Smooth muscle cell of the brain vasculature (primary cell): ENCODE measurements around the gene UGT1A9.
"Not testable (repeated sequence)": the region's sequence is repeated elsewhere in the genome, so short reads cannot be mapped to it uniquely, and the experiment has no call there.

Source experiments
- DNase-seq: peaks from one replicate; pipeline ENCODE4 v3.0.0-alpha.2; 2012; ENCODE audit warnings: low read depth, low spot score

Gene UGT1A9

DNA sequence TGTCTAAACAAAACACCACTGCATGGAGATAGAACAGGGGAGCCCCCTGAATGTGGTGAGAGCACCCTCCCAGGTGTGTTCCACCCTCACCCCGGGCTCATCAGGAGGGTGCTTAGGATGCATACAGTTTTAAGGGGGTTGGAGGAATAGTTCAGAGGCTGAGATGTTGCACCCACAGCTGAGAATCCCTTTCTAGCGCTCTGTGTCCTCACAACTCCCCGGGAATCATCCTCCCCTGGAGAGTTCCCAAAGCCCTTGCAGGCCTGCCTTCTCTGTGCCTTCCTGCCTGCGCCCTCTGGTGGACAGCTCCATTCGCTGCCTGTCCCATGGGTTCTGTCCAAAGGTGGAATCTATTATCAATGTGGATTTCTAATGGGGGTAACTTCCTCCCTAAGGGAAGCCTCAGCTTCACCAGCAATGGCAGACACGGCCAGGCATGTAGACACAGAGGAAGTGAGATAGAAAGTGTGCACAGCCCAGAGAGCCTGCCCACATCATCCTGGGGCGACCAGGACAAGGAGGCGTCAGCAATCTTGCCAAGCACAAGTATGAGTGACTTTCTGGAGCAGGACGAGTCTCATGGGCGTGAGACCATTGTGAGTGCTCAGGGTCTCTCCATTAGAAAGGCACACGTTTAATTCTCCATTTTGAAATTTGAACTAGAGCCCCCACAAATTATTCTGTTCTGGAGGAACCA is 39.8 kb downstream of the UGT1A9 start:
- DNase-seq, result peak; percentile 20

DNA sequence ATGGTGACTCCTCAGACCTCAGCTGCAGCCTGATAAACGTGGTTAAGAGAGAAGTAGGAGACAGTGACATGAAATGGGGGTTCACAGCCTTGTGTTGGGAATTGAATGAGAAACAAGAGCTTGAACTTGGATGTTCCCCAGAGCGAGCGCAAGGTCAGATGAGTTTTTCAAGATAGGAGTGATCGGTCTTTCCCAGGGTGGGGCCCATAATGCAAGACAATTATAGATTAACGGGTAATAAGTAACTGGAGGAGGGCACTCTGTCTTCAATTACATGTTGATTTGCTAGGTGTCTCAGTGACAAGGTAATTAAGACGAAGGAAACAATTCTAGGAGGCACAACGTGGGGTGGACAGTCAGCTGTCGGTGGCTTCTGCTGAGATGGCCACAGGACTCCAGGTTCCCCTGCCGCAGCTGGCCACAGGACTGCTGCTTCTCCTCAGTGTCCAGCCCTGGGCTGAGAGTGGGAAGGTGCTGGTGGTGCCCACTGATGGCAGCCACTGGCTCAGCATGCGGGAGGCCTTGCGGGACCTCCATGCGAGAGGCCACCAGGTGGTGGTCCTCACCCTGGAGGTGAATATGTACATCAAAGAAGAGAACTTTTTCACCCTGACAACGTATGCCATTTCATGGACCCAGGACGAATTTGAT is 41.0 kb downstream of the UGT1A9 start, which contains the start of gene UGT1A5:
TSS of gene UGT1A5 (plus strand) at position 297 of the 651 bp plus-strand sequence. CDS start at position 382, 85 bp downstream.
- no peak for DNase-seq

DNA sequence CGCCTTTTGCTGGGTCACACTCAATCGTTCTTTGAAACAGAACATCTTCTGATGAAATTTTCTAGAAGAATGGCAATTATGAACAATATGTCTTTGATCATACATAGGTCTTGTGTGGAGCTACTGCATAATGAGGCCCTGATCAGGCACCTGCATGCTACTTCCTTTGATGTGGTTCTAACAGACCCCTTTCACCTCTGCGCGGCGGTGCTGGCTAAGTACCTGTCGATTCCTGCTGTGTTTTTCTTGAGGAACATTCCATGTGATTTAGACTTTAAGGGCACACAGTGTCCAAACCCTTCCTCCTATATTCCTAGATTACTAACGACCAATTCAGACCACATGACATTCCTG is 41.5 kb downstream of the UGT1A9 start:
- no peak for DNase-seq

DNA sequence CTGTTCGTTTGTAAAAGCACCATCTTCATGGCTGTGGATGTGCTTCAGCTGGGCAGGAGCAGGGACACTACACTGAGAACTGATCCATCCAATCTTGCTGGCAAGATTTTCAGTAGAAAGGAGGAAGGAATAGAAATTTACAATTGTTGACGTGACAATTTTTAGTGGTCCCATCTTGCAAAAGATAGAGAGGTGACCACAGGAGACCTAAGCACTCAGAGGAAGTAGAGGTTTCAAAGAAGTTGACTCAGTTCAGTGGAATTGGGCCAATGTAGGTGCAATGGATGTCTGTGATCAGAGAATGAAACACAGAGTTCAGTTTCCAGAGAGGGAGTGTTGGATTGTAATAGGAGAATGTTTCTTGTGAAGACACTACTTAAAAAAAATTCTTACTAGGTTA is 42.4 kb downstream of the UGT1A9 start:
- no peak for DNase-seq

DNA sequence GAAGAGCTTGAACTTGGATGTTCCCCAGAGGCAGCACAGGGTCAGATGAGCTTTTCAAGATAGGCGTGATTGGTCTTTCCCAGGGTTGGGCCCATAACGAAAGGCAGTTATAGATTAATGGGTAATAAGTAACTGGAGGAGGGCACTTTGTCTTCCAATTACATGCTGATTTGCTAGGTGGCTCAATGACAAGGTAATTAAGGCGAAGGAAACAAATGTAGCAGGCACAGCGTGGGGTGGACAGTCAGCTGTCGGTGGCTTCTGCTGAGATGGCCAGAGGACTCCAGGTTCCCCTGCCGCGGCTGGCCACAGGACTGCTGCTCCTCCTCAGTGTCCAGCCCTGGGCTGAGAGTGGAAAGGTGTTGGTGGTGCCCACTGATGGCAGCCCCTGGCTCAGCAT is 46.9 kb downstream of the UGT1A9 start, which contains the start of gene UGT1A4:
TSS of gene UGT1A4 (plus strand) at position 185 of the 400 bp plus-strand sequence. CDS start at position 270, 85 bp downstream.
- DNase-seq, result no peak

DNA sequence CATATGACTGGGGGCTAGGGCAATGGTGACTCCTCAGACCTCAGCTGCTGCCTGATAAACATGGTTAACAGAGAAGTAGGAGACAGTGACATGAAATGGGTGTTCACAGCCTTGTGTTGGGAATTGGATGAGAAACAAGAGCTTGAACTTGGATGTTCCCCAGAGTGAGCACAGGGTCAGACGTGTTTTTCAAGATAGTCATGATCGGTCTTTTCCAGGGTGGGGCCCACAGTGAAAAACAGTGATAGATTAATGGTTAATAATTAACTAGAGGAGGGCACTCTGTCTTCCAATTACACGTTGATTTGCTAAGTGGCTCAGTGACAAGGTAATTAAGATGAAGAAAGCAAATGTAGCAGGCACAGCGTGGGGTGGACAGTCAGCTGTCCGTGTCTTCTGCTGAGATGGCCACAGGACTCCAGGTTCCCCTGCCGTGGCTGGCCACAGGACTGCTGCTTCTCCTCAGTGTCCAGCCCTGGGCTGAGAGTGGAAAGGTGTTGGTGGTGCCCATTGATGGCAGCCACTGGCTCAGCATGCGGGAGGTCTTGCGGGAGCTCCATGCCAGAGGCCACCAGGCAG is 57.1 kb downstream of the UGT1A9 start, which contains the start of gene UGT1A3:
TSS of gene UGT1A3 (plus strand) at position 320 of the 579 bp plus-strand sequence. CDS start at position 405, 85 bp downstream.
- DNase-seq, result no peak

DNA sequence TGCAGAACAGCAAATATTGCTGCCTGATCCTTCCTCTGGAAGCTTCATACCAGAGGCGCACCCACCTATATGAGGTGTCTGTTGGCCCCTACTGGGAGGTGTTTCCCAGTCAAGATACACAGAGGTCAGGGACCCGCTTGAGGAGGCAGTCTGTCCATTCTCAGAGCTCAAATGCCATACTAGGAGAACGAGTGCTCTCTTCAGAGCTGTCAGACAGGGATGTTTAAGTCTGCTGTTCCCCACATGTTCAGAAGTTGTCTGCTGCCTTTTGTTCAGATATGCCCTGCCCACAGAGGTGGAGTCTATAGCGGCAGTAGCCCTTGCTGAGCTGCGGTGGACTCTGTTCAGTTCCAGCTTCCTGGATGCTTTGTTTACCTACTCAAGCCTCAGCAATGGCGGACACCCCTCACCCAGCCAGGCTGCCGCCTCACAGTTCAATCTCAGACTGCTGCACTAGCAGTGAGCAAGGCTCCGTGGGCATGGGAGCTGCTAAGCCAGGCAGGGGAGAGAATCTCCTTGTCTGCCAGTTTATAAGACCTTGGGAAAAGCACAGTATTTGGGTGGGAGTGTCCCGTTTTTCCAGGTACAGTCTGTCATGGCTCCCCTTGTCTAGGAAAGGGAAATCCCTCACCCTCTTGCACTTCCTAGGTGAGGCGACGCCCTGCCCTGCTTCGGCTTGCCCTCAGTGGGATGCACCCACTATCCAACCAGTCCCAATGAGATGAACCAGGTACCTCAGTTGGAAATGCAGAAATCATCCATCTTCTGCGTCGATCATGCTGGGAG is 65.4 kb downstream of the UGT1A9 start:
- not testable (repeated sequence) for DNase-seq

DNA sequence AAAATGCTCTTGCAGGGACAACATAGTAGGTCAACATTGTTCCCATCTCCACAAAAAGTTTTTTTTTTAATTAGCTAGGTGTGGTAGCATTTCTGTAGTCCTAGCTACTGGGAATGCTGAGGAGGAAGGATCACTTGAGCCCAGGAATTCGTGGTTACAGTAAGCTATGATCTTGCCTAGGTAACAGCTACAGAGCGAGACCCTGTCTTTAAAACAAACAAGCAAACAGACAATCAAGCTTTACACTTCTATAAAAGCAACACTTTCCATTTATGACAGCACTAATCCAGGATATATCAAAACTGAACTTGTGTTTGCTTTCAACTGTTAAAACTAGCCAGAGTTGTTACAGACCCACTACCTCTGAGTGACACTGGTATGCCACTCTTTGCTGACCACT is 69.2 kb downstream of the UGT1A9 start:
- no peak for DNase-seq

DNA sequence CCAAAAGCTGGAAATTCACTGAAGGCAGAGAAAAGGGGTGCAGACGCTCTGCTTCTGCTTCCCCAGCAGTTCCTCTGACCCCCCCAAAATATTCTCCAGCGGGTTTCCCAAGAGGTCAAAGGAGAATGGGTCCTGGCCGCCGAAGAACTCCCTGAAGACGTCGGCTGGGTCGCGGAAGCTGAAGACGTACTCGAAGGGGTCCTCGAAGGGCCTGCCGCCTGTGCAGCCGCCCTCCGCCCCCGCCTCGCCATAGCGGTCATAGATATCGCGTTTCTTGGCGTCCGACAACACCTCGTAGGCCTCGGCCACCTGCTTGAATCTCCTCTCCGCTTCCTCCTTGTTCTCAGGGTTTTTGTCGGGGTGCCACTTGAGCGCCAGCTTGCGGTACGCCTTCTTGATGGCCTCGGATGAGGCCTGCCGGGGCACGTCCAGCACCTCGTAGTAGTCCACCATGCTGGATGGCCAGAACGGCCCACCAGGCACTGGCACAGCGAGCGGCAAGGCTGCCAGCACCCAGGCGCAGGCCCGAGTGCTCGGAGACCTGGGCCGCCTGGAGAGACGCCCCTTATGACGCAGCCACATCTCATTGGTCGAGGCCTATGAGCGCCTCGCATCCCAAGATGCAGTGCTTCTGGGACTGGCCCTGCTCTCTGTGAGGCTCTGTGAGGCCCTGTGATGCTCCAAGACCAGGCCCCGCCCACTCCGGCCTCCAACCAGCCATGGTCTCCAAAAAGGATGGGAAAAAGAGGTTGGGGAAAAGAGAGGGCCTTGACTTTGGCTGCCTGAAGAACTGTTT is 72.0 kb downstream of the UGT1A9 start:
- no peak for DNase-seq

DNA sequence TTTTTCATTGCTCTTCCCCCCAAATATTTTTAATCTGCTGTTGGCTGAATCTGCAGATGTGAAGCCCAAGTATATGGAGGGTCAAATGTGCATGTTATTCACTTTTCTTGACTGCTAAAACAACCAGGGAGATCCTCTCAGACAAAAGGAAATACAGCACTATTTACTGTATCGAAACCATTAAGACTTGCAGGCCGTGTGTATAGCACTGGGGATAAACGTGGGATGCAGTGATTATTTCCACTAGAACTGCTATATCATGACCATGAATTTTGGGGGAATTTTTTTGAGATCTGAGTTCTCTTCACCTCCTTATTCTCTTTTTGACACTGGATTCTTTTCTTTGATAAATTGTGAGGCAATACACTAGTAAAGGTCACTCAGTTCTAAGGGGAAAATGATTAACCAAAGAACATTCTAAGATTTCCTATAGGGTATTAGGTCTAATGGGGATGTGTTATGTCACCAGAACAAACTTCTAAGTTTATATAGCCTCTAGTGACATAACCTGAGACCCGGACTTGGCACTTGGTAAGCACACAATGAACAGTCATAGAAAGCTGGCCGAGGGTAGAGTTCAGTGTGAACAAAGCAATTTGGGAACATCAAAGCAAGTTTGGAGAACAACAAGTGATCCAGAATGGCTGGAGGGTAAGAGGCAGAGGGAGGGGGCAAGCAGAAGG is 73.5 kb downstream of the UGT1A9 start:
- no peak for DNase-seq

DNA sequence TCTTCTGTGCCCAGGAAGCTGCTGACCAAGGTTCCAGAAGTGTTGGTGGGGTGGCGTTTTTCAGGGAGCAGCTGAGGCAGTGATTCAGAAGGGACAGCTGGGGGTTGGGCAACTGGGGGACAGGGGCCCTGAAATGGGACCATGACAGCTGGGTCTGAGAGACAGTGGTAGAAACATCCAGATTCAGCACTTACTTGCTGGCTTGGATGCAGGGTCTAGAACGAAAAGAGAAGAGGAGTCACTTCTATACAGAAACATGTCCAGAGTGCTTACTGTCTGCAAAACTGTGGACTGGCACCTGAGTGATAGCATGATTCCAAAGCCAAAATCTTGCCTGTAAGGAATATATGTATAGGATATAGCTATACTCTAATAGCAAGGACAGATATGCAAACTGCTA is 74.1 kb downstream of the UGT1A9 start:
- not testable (repeated sequence) for DNase-seq

DNA sequence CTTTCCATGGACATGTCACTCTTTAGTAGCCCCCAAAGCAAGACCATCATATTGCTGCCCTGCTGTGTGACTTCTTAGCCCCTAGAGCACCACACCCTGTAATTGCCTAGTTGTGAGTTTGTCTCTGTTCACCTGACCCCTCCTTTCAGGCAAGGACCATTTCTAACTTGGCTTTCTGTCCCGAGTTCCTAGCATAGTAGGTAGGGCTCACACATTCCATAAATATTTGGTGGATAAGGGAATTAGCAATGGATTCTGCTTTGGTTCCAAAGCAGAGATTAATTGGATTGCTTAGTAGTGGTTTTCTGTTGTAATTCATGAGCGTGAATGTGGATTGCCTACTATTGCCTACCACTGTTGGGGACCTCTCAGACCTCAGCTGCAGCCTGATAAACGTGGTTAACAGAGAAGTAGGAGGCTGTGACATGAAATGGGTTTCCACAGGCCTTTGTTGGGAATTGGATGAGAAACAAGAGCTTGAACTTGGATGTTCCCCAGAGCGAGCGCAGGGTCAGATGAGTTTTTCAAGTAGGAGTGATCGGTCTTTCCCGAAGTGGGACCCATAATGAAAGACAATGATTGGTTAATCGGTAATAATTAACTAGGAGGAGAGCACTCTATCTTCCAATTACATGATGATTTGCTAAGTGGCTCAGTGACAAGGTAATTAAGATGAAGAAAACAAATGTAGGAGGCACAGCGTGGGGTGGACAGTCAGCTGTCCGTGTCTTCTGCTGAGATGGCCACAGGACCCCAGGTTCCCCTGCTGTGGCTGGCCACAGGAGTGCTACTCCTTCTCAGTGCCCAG is 75.0 kb downstream of the UGT1A9 start:
- no peak for DNase-seq

DNA sequence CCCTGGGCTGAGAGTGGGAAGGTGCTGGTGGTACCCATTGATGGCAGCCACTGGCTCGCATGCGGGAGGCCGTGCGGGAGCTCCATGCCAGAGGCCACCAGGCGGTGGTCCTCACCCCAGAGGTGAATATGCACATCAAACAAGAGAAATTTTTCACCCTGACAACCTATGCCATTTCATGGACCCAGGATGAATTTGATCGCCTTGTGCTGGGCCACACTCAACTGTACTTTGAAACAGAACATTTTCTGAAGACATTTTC is 75.5 kb downstream of the UGT1A9 start:
- DNase-seq, result no peak

DNA sequence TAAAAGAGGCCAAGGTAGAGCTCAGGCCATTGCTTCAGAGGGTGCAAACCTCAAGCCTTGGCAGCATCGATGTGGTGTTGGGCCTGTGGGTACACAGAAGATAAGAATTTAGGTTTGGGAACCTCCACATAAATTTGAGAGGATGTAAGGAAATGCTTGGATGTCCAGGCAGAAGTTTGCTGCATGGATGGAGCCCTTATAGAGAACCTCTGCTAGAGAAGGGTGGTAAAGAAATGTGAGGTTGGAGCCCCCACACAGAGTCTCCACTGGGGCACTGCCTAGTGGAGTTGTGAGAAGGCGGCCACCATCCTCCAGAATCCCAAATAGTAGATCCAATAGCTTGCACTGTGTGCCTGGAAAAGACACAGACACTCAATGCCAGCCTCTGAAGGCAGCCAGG is 79.0 kb downstream of the UGT1A9 start:
- not testable (repeated sequence) for DNase-seq

DNA sequence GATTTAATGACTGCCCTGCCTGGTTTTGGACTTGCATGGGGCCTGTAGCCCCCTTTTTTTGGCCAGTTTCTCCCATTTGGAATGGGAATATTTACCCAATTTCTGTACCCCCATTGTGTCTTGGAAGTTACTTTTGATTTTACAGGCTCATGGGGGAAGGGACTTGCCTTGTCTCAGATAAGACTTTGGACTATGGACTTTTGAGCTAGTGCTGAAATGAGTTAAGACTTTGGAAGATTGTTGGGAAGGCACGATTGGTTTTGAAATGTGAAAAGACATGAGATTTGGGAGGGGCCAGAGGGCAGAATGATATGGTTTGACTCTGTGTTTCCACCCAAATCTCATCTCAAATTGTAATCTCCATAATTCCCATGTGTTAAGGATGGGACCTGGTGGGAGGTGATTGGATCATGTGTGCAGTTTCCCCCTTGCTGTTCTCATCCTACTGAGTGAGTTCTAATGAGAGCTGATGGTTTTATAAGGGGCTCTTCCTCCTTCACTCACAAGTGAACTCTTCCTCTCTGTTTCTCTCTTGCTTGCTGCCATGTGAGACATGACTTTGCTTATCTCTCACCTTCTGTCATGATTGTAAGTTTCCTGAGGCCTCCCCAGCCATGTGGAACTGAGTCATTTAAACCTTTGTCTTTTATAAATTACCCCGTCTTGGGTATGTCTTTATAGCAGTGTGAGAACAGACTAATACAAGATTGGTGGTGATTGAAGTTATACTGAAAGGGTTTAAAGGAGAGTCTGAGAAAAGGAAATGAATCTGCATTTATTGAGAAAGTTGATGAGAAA is 79.7 kb downstream of the UGT1A9 start:
- DNase-seq, result not testable (repeated sequence)

DNA sequence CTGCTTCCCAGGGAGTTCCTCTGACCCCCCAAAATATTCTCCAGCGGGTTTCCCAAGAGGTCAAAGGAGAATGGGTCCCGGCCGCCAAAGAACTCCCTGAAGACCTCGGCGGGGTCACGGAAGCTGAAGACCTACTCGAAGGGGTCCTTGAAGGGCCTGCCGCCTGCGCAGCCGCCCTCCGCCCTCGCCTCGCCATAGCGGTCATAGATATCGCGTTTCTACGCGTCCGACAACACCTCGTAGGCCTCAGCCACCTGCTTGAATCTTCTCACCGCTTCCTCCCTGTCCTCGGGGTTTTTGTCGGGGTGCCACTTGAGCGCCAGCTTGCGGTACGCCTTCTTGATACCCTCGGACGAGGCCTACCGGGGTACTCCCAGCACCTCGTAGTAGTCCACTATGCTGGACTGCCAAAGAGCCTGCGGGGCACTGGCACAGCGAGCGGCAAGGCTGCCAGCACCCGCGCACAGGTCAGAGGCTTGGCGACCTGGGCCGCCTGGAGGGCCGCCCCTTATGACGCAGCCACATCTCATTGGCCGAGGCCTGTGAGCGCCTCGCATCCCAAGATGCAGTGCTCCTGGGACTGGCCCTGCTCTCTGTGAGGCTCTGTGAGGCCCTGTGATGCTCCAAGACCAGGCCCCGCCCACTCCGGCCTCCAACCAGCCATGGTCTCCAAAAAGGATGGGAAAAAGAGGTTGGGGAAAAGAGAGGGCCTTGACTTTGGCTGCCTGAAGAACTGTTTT is 83.3 kb downstream of the UGT1A9 start:
- no peak for DNase-seq

DNA sequence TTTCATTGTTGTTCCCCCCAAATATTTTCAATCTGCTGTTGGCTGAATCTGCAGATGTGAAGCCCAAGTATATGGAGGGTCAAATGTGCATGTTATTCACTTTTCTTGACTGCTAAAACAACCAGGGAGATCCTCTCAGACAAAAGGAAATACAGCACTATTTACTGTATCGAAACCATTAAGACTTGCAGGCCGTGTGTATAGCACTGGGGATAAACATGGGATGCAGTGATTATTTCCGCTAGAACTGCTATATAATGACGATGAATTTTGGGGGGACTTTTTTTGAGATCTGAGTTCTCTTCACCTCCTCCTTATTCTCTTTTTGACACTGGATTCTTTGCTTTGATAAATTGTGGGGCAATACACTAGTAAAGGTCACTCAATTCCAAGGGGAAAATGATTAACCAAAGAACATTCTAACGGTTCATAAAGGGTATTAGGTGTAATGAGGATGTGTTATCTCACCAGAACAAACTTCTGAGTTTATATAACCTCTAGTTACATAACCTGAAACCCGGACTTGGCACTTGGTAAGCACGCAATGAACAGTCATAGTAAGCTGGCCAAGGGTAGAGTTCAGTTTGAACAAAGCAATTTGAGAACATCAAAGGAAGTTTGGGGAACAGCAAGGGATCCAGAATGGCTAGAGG is 84.9 kb downstream of the UGT1A9 start:
- no peak for DNase-seq

DNA sequence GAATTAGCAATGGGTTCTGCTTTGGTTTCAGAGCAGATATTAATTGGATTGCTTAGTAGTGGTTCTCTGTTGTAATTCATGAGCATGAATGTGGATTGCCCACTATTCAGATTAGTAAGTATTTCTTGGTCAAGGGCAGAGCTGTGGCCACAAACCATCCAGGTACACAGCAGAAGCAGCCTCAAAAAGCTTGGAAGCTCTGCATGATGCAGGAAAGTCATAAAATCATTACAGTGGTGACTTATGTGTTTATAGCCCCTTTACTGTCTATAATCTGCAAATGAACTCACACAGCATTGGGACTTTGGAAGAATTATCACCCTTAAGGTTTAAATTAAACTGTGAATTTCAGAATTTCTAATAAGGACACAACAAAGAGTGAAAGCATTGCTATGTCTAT is 86.4 kb downstream of the UGT1A9 start:
- no peak for DNase-seq
